SH-SY5Y (cell line): ENCODE data around the gene TMEM132C.

Source experiments
- GATA2 ChIP-seq: IDR thresholded peaks from 2 replicates; pipeline ENCODE4 v1.6.1; 2011; ENCODE audit warnings: mild to moderate bottlenecking, low read depth, low read length
- GATA3 ChIP-seq: IDR thresholded peaks from 2 replicates; pipeline ENCODE4 v1.6.1; 2011; ENCODE audit warnings: low read depth, mild to moderate bottlenecking, low read length, moderate library complexity

DNA sequence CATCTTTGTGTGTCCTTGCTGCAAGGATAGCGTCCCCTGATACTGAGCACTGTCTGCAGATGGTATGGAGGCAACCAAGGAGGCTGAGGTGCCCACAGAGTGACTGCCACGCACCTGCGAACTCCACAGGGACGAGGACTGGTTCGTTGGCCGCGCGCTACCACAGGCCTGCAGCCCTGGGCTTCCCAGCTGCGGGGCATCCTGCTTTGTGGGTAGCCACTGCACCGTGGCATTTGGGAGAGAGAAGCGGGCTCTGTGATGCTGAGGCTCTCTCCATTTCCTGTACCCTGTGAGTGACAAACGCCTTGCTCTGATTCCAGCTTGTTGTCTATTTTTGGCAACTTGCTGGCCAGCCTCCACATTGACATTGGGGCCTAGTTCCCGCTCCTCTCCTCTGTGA, 480.5 kb downstream of the TMEM132C start:
- TF ChIP-seq GATA3 = no peak
- no peak for TF ChIP-seq GATA2
